GM12801 (cell line): ENCODE data around the gene PLEKHA3.

ENCODE experiments used
- CTCF ChIP-seq: IDR thresholded peaks from one replicate; pipeline ENCODE4 v1.5.1; 2011; ENCODE audit warnings: control low read depth; ENCODE audit not compliant: insufficient read length; ENCODE audit errors: extremely low read depth

PLEKHA3 gene

GRCh38 chr2:178527592-178527991 is 47.3 kb downstream of the PLEKHA3 start:
- TF ChIP-seq CTCF = no peak

GRCh38 chr2:178528647-178529046 is 48.4 kb downstream of the PLEKHA3 start:
- TF ChIP-seq CTCF = no peak

GRCh38 chr2:178529194-178529593 is 48.9 kb downstream of the PLEKHA3 start:
- TF ChIP-seq CTCF = no peak

GRCh38 chr2:178530131-178530530 is 49.9 kb downstream of the PLEKHA3 start:
- no peak for TF ChIP-seq CTCF

- no peak for TF ChIP-seq CTCF
These were observed 50.4 kb downstream of the PLEKHA3 start for GRCh38 chr2:178530625-178531142.

- no peak for TF ChIP-seq CTCF
These were observed 50.9 kb downstream of the PLEKHA3 start for GRCh38 chr2:178531168-178531567.

- no peak for TF ChIP-seq CTCF
These were observed 55.8 kb downstream of the PLEKHA3 start for GRCh38 chr2:178536037-178536436.

GRCh38 chr2:178542161-178542560 is 61.9 kb downstream of the PLEKHA3 start:
- TF ChIP-seq CTCF = no peak
